DOHH2 (cell line): ENCODE data around the gene MYH7B.

Experiments
- H3F3A ChIP-seq: fragments of 200-600 bp; sonication (generic), shearing (Covaris generic); 2 replicates; pipeline ENCODE4 v1.6.0; 2016; ENCODE audit warnings: antibody characterized with exemption, mild to moderate bottlenecking; ENCODE audit not compliant: control insufficient read depth, insufficient read depth
- H3K27ac ChIP-seq: fragments of 200-600 bp; sonication (generic); 2 replicates; pipeline ENCODE4 v1.5.1; 2014; ENCODE audit warnings: low read depth, mild to moderate bottlenecking, low read length, moderate library complexity
- H3K27me3 ChIP-seq: fragments of 200-600 bp; sonication (generic); 2 replicates; pipeline ENCODE4 v1.6.1; 2014; ENCODE audit warnings: mild to moderate bottlenecking, low read length, mixed read lengths; ENCODE audit not compliant: control insufficient read depth
- H3K36me3 ChIP-seq: fragments of 200-600 bp; sonication (generic); 2 replicates; pipeline ENCODE4 v1.6.1; 2014; ENCODE audit warnings: mild to moderate bottlenecking, low read length, moderate library complexity, mixed read lengths; ENCODE audit not compliant: control insufficient read depth
- H3K4me1 ChIP-seq: fragments of 200-600 bp; sonication (generic); 2 replicates; pipeline ENCODE4 v1.6.1; 2014; ENCODE audit warnings: mild to moderate bottlenecking, low read length, mixed read lengths; ENCODE audit not compliant: control insufficient read depth
- H3K4me2 ChIP-seq: fragments of 200-600 bp; sonication (generic); 2 replicates; pipeline ENCODE4 v1.6.0; 2014; ENCODE audit warnings: mild to moderate bottlenecking, low read length, moderate library complexity
- H3K4me3 ChIP-seq: fragments of 200-600 bp; sonication (generic); 2 replicates; pipeline ENCODE4 v1.5.1; 2014; ENCODE audit warnings: mild to moderate bottlenecking, low read length, mixed read lengths
- H3K79me2 ChIP-seq: fragments of 200-600 bp; sonication (generic); 2 replicates; pipeline ENCODE4 v1.6.1; 2014; ENCODE audit warnings: mild to moderate bottlenecking, low read length, mixed read lengths; ENCODE audit not compliant: control insufficient read depth
- H3K9me2 ChIP-seq: fragments of 200-600 bp; sonication (generic); replicated peaks from 2 replicates; pipeline ENCODE4 v1.6.1; 2014; ENCODE audit warnings: mild to moderate bottlenecking, low read length, mixed read lengths; ENCODE audit not compliant: control insufficient read depth
- H3K9me3 ChIP-seq: fragments of 200-600 bp; sonication (generic); 2 replicates; pipeline ENCODE4 v1.6.1; 2014; ENCODE audit warnings: antibody characterized with exemption, low read length, mixed read lengths; ENCODE audit not compliant: control insufficient read depth, insufficient read depth
- H4K20me1 ChIP-seq: fragments of 200-600 bp; sonication (generic); 2 replicates; pipeline ENCODE4 v1.6.0; 2014; ENCODE audit warnings: low read depth, mild to moderate bottlenecking, antibody characterized with exemption, low read length, moderate library complexity; ENCODE audit not compliant: control insufficient read depth, insufficient read depth
- CTCF ChIP-seq: fragments of 200-600 bp; sonication (generic); IDR thresholded peaks from one replicate; pipeline ENCODE4 v1.5.1; 2014; ENCODE audit warnings: antibody characterized with exemption, mild to moderate bottlenecking, low read depth, low read length; ENCODE audit not compliant: poor library complexity, severe bottlenecking
- EZH2phosphoT487 ChIP-seq: fragments of 200-600 bp; sonication (generic); IDR thresholded peaks from 2 replicates; pipeline ENCODE4 v1.6.1; 2017; ENCODE audit warnings: borderline replicate concordance, mild to moderate bottlenecking, antibody characterized with exemption, low read length, moderate library complexity, mixed read lengths

The MYH7B gene

GRCh38 chr20:34979366-34980153, 23.9 kb downstream of the MYH7B start:
- Histone ChIP-seq H3K9me2 (no peaks in the 10 kb centered on the region), H3K4me3 (no peak overlapping the region), H3K9me3 (no peaks in the 10 kb centered on the region), H3K27me3 (peaks cover 9% of the 10 kb centered on the region), H3K4me1 (no peaks in the 10 kb centered on the region), H4K20me1 (no peaks in the 10 kb centered on the region), H3F3A (no peaks in the 10 kb centered on the region), H3K4me2 (no peak overlapping the region), H3K36me3 (no peaks in the 10 kb centered on the region), H3K79me2 (no peaks in the 10 kb centered on the region), H3K27ac (no peak overlapping the region)
- TF ChIP-seq EZH2phosphoT487, result no peak
- no peak for TF ChIP-seq CTCF

- Histone ChIP-seq H3K9me3 (no peaks in the 10 kb centered on the region), H3K9me2 (no peaks in the 10 kb centered on the region), H3K36me3 (no peaks in the 10 kb centered on the region), H3K79me2 (no peaks in the 10 kb centered on the region), H3K4me3 (no peak overlapping the region), H3K27me3 (peaks cover 9% of the 10 kb centered on the region), H3F3A (no peaks in the 10 kb centered on the region), H3K4me1 (no peaks in the 10 kb centered on the region), H4K20me1 (no peaks in the 10 kb centered on the region), H3K27ac (no peak overlapping the region), H3K4me2 (no peak overlapping the region)
- TF ChIP-seq EZH2phosphoT487, result no peak
- TF ChIP-seq CTCF, result no peak
Observed at GRCh38 chr20:34980543-34981233, 25.0 kb downstream of the MYH7B start.

DNA sequence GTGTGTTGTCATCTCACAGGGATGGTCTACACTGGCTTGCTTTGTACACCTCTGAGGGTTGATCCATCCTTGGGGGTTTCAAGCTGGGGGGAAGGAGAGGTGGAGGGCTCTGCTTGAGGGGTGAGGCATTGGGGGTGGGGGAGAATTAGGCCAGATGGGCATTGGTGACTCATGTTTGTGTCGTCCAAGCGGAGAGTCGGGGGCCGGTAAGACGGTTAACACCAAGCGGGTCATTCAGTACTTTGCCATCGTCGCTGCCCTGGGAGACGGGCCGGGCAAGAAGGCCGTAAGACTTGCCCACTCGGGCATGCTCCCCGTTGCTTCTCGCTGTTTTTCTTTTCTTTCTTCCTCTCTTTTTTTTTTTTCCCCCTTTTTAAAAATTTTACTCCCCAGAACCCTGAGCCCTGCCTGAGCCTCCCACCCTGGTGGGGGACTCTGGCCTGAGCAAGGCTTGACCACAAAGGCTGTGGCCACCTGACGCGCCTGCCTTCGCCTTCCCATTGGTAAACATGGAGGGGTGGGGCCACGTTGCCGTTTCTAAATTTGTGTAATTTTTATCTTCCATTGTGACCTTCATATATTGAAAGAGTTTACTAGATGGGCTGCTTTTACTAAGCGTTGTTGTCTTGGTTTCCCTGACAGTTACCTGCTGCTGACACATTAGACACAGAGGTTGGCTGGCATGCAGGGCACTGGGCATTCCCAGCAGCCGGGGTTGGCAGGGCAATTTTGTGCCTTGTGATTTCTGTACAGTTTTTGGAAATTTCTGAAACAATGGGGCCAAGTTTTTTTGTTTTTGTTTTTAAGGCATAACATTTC, 26.8 kb downstream of the MYH7B start:
- H3F3A ChIP-seq, result no peaks in the 10 kb centered on the region
- no peaks in the 10 kb centered on the region for H3K9me3 ChIP-seq
- peaks cover 9% of the 10 kb centered on the region for H3K27me3 ChIP-seq
- no peak overlapping the region for H3K4me3 ChIP-seq
- no peaks in the 10 kb centered on the region for H4K20me1 ChIP-seq
- H3K4me1 ChIP-seq, result no peaks in the 10 kb centered on the region
- TF ChIP-seq CTCF (no peak), EZH2phosphoT487 (no peak)
- no peaks in the 10 kb centered on the region for H3K79me2 ChIP-seq
- H3K27ac ChIP-seq, result no peak overlapping the region
- no peak overlapping the region for H3K4me2 ChIP-seq
- no peaks in the 10 kb centered on the region for H3K9me2 ChIP-seq
- no peaks in the 10 kb centered on the region for H3K36me3 ChIP-seq
